GM23338 (cell line): ENCODE data around the gene RFX7. TPM values are rescaled to one million over a fixed set of nuclear protein-coding genes. Genes with fewer than 3 reads are reported as not detected.

Source experiments
- ATAC-seq: fragments of 200-7000 bp; cut with Tn5 transposase; 3 replicates; pipeline ENCODE4 v1.9.1; 2020
- DNase-seq: peaks from one replicate; pipeline ENCODE4 v3.0.0-alpha.2; 2015; ENCODE audit warnings: low spot score
- H2AFZ ChIP-seq: fragments of 200-600 bp; sonication (generic); 2 replicates; pipeline ENCODE4 v1.8.0; 2016; ENCODE audit warnings: antibody characterized with exemption, mild to moderate bottlenecking, moderate library complexity
- H3F3A ChIP-seq: fragments of 200-600 bp; sonication (generic); replicated peaks from 2 replicates; pipeline ENCODE4 v1.8.0; 2017; ENCODE audit warnings: antibody characterized with exemption, mixed run types, low read depth
- H3K27ac ChIP-seq: fragments of 200-600 bp; sonication (generic); 2 replicates; pipeline ENCODE4 v1.6.1; 2016; ENCODE audit warnings: low read depth
- H3K27me3 ChIP-seq: fragments of 200-600 bp; sonication (generic); 2 replicates; pipeline ENCODE4 v1.8.0; 2016; ENCODE audit warnings: mild to moderate bottlenecking, mixed run types, moderate library complexity; ENCODE audit not compliant: insufficient read depth
- H3K36me3 ChIP-seq: fragments of 200-600 bp; sonication (generic); 2 replicates; pipeline ENCODE4 v1.8.0; 2016; ENCODE audit warnings: mild to moderate bottlenecking; ENCODE audit not compliant: insufficient read depth
- H3K4me1 ChIP-seq: fragments of 200-600 bp; sonication (generic); 2 replicates; pipeline ENCODE4 v1.8.0; 2016; ENCODE audit warnings: mild to moderate bottlenecking, moderate library complexity; ENCODE audit not compliant: insufficient read depth
- H3K4me2 ChIP-seq: fragments of 200-600 bp; sonication (generic); 2 replicates; pipeline ENCODE4 v1.7.1; 2017; ENCODE audit warnings: mixed run types
- H3K4me3 ChIP-seq: fragments of 200-600 bp; sonication (generic); 2 replicates; pipeline ENCODE4 v1.6.1; 2016; ENCODE audit warnings: mixed run types
- H3K79me2 ChIP-seq: fragments of 200-600 bp; sonication (generic); replicated peaks from 2 replicates; pipeline ENCODE4 v1.8.0; 2017; ENCODE audit warnings: mild to moderate bottlenecking; ENCODE audit not compliant: insufficient read depth
- H3K9me2 ChIP-seq: fragments of 200-600 bp; sonication (generic); 2 replicates; pipeline ENCODE4 v1.8.0; 2017; ENCODE audit not compliant: insufficient read depth
- H4K20me1 ChIP-seq: fragments of 200-600 bp; sonication (generic); replicated peaks from 2 replicates; pipeline ENCODE4 v1.8.0; 2017; ENCODE audit warnings: mild to moderate bottlenecking; ENCODE audit not compliant: insufficient read depth
- H3K27ac Mint-ChIP-seq: 2 replicates; pipeline ENCODE4 v1.8.0; 2020; ENCODE audit warnings: inconsistent platforms, mild to moderate bottlenecking, moderate library complexity, mixed read lengths
- H3K27me3 Mint-ChIP-seq: 3 replicates; pipeline ENCODE4 v1.8.0; 2022; ENCODE audit warnings: low read depth, mild to moderate bottlenecking, moderate library complexity, mixed read lengths, inconsistent platforms; ENCODE audit not compliant: insufficient read depth, poor library complexity
- H3K36me3 Mint-ChIP-seq: 3 replicates; pipeline ENCODE4 v1.8.0; 2021; ENCODE audit warnings: low read depth, mild to moderate bottlenecking, inconsistent platforms, moderate library complexity, mixed read lengths
- H3K4me1 Mint-ChIP-seq: 3 replicates; pipeline ENCODE4 v1.8.0; 2020; ENCODE audit warnings: mild to moderate bottlenecking, inconsistent platforms, mixed read lengths
- H3K4me3 Mint-ChIP-seq: 3 replicates; pipeline ENCODE4 v1.8.0; 2021; ENCODE audit warnings: moderate library complexity, mild to moderate bottlenecking, inconsistent platforms, mixed read lengths
- H3K9me3 Mint-ChIP-seq: 3 replicates; pipeline ENCODE4 v1.8.0; 2020; ENCODE audit warnings: moderate library complexity, mild to moderate bottlenecking, inconsistent platforms, mixed read lengths
- CREB1 ChIP-seq: fragments of 250-450 bp; sonication (Bioruptor Pico); IDR thresholded peaks from 2 replicates; pipeline ENCODE4 v1.5.0; 2020; ENCODE audit warnings: low read depth, mild to moderate bottlenecking, moderate library complexity
- CTCF ChIP-seq, 2 experiments: fragments of 200-600 bp in 1 of 2; sonication (generic) in 1 of 2; conservative IDR thresholded peaks; 2 replicates each; pipeline versions ENCODE4 v1.5.1 to v1.6.1; 2016 to 2017; ENCODE audit warnings: antibody characterized with exemption in 2 of 2, low read depth in 2 of 2, mild to moderate bottlenecking in 2 of 2, moderate library complexity in 1 of 2
- ETS1 ChIP-seq: IDR thresholded peaks from 2 replicates; pipeline ENCODE4 v1.6.1; 2016; ENCODE audit warnings: antibody characterized with exemption
- EZH2 ChIP-seq: fragments of 200-600 bp; sonication (generic); IDR thresholded peaks from one replicate; pipeline ENCODE4 v1.8.0; 2017; ENCODE audit warnings: antibody characterized with exemption, mild to moderate bottlenecking, low read depth; ENCODE audit not compliant: unreplicated experiment
- EZH2phosphoT487 ChIP-seq: fragments of 200-600 bp; sonication (generic); IDR thresholded peaks from one replicate; pipeline ENCODE4 v1.8.1; 2018; ENCODE audit warnings: antibody characterized with exemption; ENCODE audit not compliant: unreplicated experiment
- JUNB ChIP-seq: IDR thresholded peaks from one replicate; pipeline ENCODE4 v1.6.1; 2016; ENCODE audit warnings: antibody characterized with exemption; ENCODE audit not compliant: unreplicated experiment
- NANOG ChIP-seq: IDR thresholded peaks from 2 replicates; pipeline ENCODE4 v1.6.1; 2016; ENCODE audit warnings: antibody characterized with exemption, borderline replicate concordance
- POLR2AphosphoS5 ChIP-seq: IDR thresholded peaks from 2 replicates; pipeline ENCODE4 v1.6.1; 2016; ENCODE audit warnings: antibody characterized with exemption, low read depth
- REST ChIP-seq: IDR thresholded peaks from one replicate; pipeline ENCODE4 v1.6.1; 2018; ENCODE audit warnings: antibody characterized with exemption; ENCODE audit not compliant: unreplicated experiment
- ZNF114 ChIP-seq: fragments of 250-450 bp; sonication (Bioruptor Pico); IDR thresholded peaks from 2 replicates; pipeline ENCODE4 v1.5.0; 2020; ENCODE audit warnings: mild to moderate bottlenecking, moderate library complexity
- ZNF331 ChIP-seq: fragments of 250-450 bp; sonication (Bioruptor Pico); IDR thresholded peaks from 2 replicates; pipeline ENCODE4 v1.5.0; 2020; ENCODE audit warnings: low read depth, mild to moderate bottlenecking, moderate library complexity
- ZNF462 ChIP-seq: fragments of 250-450 bp; sonication (Bioruptor Pico); IDR thresholded peaks from 2 replicates; pipeline ENCODE4 v1.5.0; 2020; ENCODE audit warnings: mild to moderate bottlenecking, moderate library complexity
- polyA plus RNA-seq: library from polyadenylated mRNA; unstranded; fragments of >200 nt; fragmentation: Nextera tagmentation; extraction: Ambion mirVana; gene quantifications from 2 replicates; pipeline ENCODE4 v1.2.1, GENCODE V29; 2016
- total RNA-seq: library from RNA; depleted of rRNA; stranded (reverse); fragments of >200 nt; shearing (Covaris generic); gene quantifications from 2 replicates; pipeline ENCODE4 v1.2.3, GENCODE V29; 2014

The RFX7 gene
- total and polyA plus RNA-seq, 2 experiments from 2014 or later = 17.6 to 33.6 TPM

DNA sequence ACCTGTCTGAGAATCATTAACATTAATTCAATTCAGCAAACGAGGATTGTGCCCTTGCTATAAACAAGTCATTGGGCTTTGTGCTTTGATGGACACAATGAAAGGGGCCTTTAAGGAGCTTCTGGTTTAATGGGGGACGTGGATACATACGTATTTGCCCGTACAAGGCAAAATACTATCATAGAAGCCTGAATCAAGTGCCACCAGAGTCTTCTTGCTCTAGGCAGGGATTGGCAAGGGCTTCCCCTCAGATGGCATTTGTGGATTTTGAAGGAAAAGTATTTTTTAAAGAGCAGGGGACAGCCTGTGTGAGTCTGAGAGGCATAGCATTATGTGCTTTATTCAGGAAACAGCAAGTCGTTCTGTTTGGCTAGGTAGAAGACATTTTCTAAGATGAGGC lies 166.6 kb downstream of the RFX7 start:
- H3K4me1 Mint-ChIP-seq = no peaks in the 10 kb centered on the region; the same call in 2 of the 3 replicates
- Histone ChIP-seq H3K27ac (no peak overlapping the region), H3K79me2 (no peaks in the 10 kb centered on the region), H3K4me1 (no peaks in the 10 kb centered on the region), H3K27me3 (no peaks in the 10 kb centered on the region), H4K20me1 (no peaks in the 10 kb centered on the region), H3K4me2 (no peak overlapping the region), H3K36me3 (no peaks in the 10 kb centered on the region), H3F3A (no peaks in the 10 kb centered on the region), H3K4me3 (no peak overlapping the region), H2AFZ (peak overlapping the region; percentile 80; the same call in 1 of the 2 replicates), H3K9me2 (no peaks in the 10 kb centered on the region)
- no peak overlapping the region for H3K27ac Mint-ChIP-seq
- ATAC-seq (no peak), DNase-seq (no peak)
- TF ChIP-seq ETS1 (no peak), REST (no peak), JUNB (no peak), ZNF462 (CRISPR knock-in tag) (no peak), EZH2phosphoT487 (no peak), ZNF331 (no peak), ZNF114 (CRISPR knock-in tag) (no peak), POLR2AphosphoS5 (no peak), NANOG (no peak), CREB1 (no peak), CTCF (conservative IDR thresholded peaks at IDR 0.05; ENCODE audit: low read depth in 2 of 2) (no peak), EZH2 (no peak)
- H3K27me3 Mint-ChIP-seq = peaks cover 2% of the 10 kb centered on the region
- no peak overlapping the region for H3K4me3 Mint-ChIP-seq
- no peaks in the 10 kb centered on the region for H3K9me3 Mint-ChIP-seq
- H3K36me3 Mint-ChIP-seq = no peaks in the 10 kb centered on the region
